HepG2 (cell line): Measurements from ENCODE around the gene EBP. TPM values are rescaled to one million over a fixed set of nuclear protein-coding genes. Genes with fewer than 3 reads are reported as not detected.

Experiments used
- AHDC1 ChIP-seq: sonication (generic); formaldehyde crosslinking; IDR thresholded peaks from 2 replicates; pipeline ENCODE4 v1.5.1; 2020; ENCODE audit warnings: mild to moderate bottlenecking, missing genetic modification reagents, borderline replicate concordance
- CHD2 ChIP-seq: IDR thresholded peaks from 2 replicates; pipeline ENCODE4 v1.6.1; 2011; ENCODE audit warnings: low read depth, low read length, improper control_type of control experiment
- DR1 ChIP-seq: sonication (generic); formaldehyde crosslinking; IDR thresholded peaks from 2 replicates; pipeline ENCODE4 v1.8.0; 2021; ENCODE audit warnings: mild to moderate bottlenecking, missing genetic modification reagents, inconsistent platforms
- ELK4 ChIP-seq: sonication (generic); formaldehyde crosslinking; IDR thresholded peaks from 2 replicates; pipeline ENCODE4 v1.9.0; 2021; ENCODE audit warnings: missing genetic modification reagents, borderline replicate concordance
- KDM5B ChIP-seq: sonication (generic); formaldehyde crosslinking; IDR thresholded peaks from 2 replicates; pipeline ENCODE4 v1.4.0; 2020; ENCODE audit warnings: missing genetic modification reagents, mild to moderate bottlenecking, borderline replicate concordance
- MLX ChIP-seq: IDR thresholded peaks from 2 replicates; pipeline ENCODE4 v1.6.1; 2016
- TBL1XR1 ChIP-seq: fragments of 150-350 bp; IDR thresholded peaks from 2 replicates; pipeline ENCODE4 v1.6.1; 2014; ENCODE audit warnings: borderline replicate concordance, low read length; ENCODE audit not compliant: partially characterized antibody
- ZBED4 ChIP-seq: sonication (generic); formaldehyde crosslinking; IDR thresholded peaks from 2 replicates; pipeline ENCODE4 v1.4.0; 2020; ENCODE audit warnings: missing genetic modification reagents, borderline replicate concordance
- ZC3H13 ChIP-seq: sonication (generic); formaldehyde crosslinking; IDR thresholded peaks from 2 replicates; pipeline ENCODE4 v1.8.1; 2023; ENCODE audit warnings: mild to moderate bottlenecking, missing genetic modification reagents, moderate library complexity
- ZNF121 ChIP-seq: sonication (generic); formaldehyde crosslinking; IDR thresholded peaks from 2 replicates; pipeline ENCODE4 v1.5.0; 2020; ENCODE audit warnings: mild to moderate bottlenecking, missing genetic modification reagents
- ZNF225 ChIP-seq: sonication (generic); formaldehyde crosslinking; IDR thresholded peaks from 2 replicates; pipeline ENCODE4 v1.4.0; 2020; ENCODE audit warnings: mild to moderate bottlenecking, missing genetic modification reagents
- ZNF383 ChIP-seq: sonication (generic); formaldehyde crosslinking; IDR thresholded peaks from 2 replicates; pipeline ENCODE4 v1.4.0; 2020; ENCODE audit warnings: missing genetic modification reagents, mild to moderate bottlenecking, borderline replicate concordance
- ZNF446 ChIP-seq: sonication (generic); formaldehyde crosslinking; IDR thresholded peaks from 2 replicates; pipeline ENCODE4 v1.5.0; 2020; ENCODE audit warnings: mild to moderate bottlenecking, missing genetic modification reagents
- ZNF572 ChIP-seq: sonication (generic); formaldehyde crosslinking; IDR thresholded peaks from 2 replicates; pipeline ENCODE4 v1.5.1; 2020; ENCODE audit warnings: mild to moderate bottlenecking, missing genetic modification reagents
- ZNF652 ChIP-seq: IDR thresholded peaks from 2 replicates; pipeline ENCODE4 v1.6.1; 2016; ENCODE audit warnings: low read depth, borderline replicate concordance
- ZNF772 ChIP-seq: sonication (generic); formaldehyde crosslinking; IDR thresholded peaks from 2 replicates; pipeline ENCODE4 v1.5.0; 2020; ENCODE audit warnings: mild to moderate bottlenecking, missing genetic modification reagents
- polyA plus RNA-seq, 8 experiments: library from polyadenylated mRNA; depleted of rRNA in 3 of 8; stranded (reverse) in 7 of 8; unstranded in 1 of 8; fragments of >200 nt; fragmentation: Illumina TruSeq in 4 of 8; extraction: Trizol in 4 of 8; gene quantifications; 2 replicates each; pipeline versions ENCODE4 v1.2.1 to v1.2.3, GENCODE V29; 2011 to 2016; ENCODE audit warnings: low read depth in 4 of 8, missing spikeins in 1 of 8, mixed read lengths in 1 of 8; ENCODE audit not compliant: insufficient read depth in 1 of 8
- total RNA-seq, 5 experiments: library from RNA; depleted of rRNA; stranded (reverse); fragments of >200 nt; fragmentation: Illumina TruSeq; extraction: Trizol; gene quantifications; 2 replicates each; pipeline ENCODE4 v1.2.3, GENCODE V29; 2016; ENCODE audit warnings: low read depth in 1 of 5

The EBP gene
- total and polyA plus RNA-seq, 2 of the 13 experiments (the other 11 are each of a cell fraction or from before 2014, with no cell fraction given) = 106 to 260 TPM

- no peak for TF ChIP-seq ZC3H13 (CRISPR knock-in tag)
- no peak for TF ChIP-seq MLX
- TF ChIP-seq CHD2 = peak; percentile 28; the same call in 1 of the 2 replicates
- TF ChIP-seq ZNF225 (CRISPR knock-in tag) = no peak
- 0 out of 2 replicates have a peak, but pooled peaks have one; percentile 7 for TF ChIP-seq ZNF121 (CRISPR knock-in tag)
- no peak for TF ChIP-seq AHDC1 (CRISPR knock-in tag)
- no peak for TF ChIP-seq ZNF772
- TF ChIP-seq ELK4 (CRISPR knock-in tag) = no peak
- no peak for TF ChIP-seq TBL1XR1
- TF ChIP-seq ZNF446 (CRISPR knock-in tag) = no peak
- 0 out of 2 replicates have a peak, but pooled peaks have one; percentile 54 for TF ChIP-seq DR1
- TF ChIP-seq ZNF383 (CRISPR knock-in tag) = no peak
- TF ChIP-seq ZNF652 = no peak
- peak; percentile 46; the same call in 1 of the 2 replicates for TF ChIP-seq ZBED4 (CRISPR knock-in tag)
- 0 out of 2 replicates have a peak, but pooled peaks have one; percentile 14 for TF ChIP-seq KDM5B (CRISPR knock-in tag)
- TF ChIP-seq ZNF572 (CRISPR knock-in tag) = no peak
These were observed at the start of gene EBP (continued) for GRCh38 chrX:48521353-48522243.
